Central memory CD8-positive, alpha-beta T cell (primary cell): ENCODE results near the gene JCAD.
A peak's percentile ranks its signal among the peaks of the same experiment; 100 is the strongest.
"Not testable (repeated sequence)": the region's sequence is repeated elsewhere in the genome, so short reads cannot be mapped to it uniquely, and the experiment has no call there.

Experiments used
- ATAC-seq: fragments of 150-1000 bp; cut with Tn5 transposase; replicated peaks from 2 replicates; pipeline ENCODE4 v1.10.0; 2022; ENCODE audit warnings: mild to moderate bottlenecking, moderate FRiP score, moderate number of reproducible peaks; ENCODE audit not compliant: poor library complexity, severe bottlenecking; ENCODE audit errors: extremely low read depth
- DNase-seq, 2 donors: peaks; one replicate each; pipeline ENCODE4 v3.0.0; 2021; ENCODE audit warnings: low spot score in 2 of 2
- H3K27ac Mint-ChIP-seq: one replicate; pipeline ENCODE4 v1.8.0; 2022; ENCODE audit warnings: low read depth, mild to moderate bottlenecking, moderate library complexity, mixed read lengths
- H3K27me3 Mint-ChIP-seq: one replicate; pipeline ENCODE4 v1.8.0; 2022; ENCODE audit warnings: mixed read lengths
- H3K36me3 Mint-ChIP-seq: one replicate; pipeline ENCODE4 v1.8.0; 2022; ENCODE audit warnings: mild to moderate bottlenecking, moderate library complexity, mixed read lengths; ENCODE audit not compliant: insufficient read depth
- H3K4me1 Mint-ChIP-seq: one replicate; pipeline ENCODE4 v1.8.0; 2022; ENCODE audit warnings: mixed read lengths
- H3K4me3 Mint-ChIP-seq: one replicate; pipeline ENCODE4 v1.8.0; 2022; ENCODE audit warnings: mild to moderate bottlenecking, moderate library complexity, mixed read lengths
- H3K9me3 Mint-ChIP-seq: one replicate; pipeline ENCODE4 v1.8.0; 2022; ENCODE audit warnings: mixed read lengths

Gene JCAD

GRCh38 chr10:30027057-30028005 is 32.1 kb downstream of the JCAD start:
- Mint-ChIP-seq H3K4me1 (peaks cover 32% of the 10 kb centered on the region), H3K27me3 (peaks cover 28% of the 10 kb centered on the region)
- peak; percentile 84 to 94 for DNase-seq

GRCh38 chr10:30026578-30026977 is 32.8 kb downstream of the JCAD start:
- no peak for DNase-seq
- H3K36me3 Mint-ChIP-seq, result peaks cover 8% of the 10 kb centered on the region
- no peaks in the 10 kb centered on the region for H3K9me3 Mint-ChIP-seq
- H3K4me3 Mint-ChIP-seq, result peak overlapping the region; percentile 68
- H3K27me3 Mint-ChIP-seq, result peaks cover 28% of the 10 kb centered on the region
- H3K4me1 Mint-ChIP-seq, result peaks cover 32% of the 10 kb centered on the region
- no peak for ATAC-seq
- H3K27ac Mint-ChIP-seq, result peak overlapping the region; percentile 92

More at GRCh38 chr10:30027057-30028005, 32.1 kb downstream of the JCAD start:
- peaks cover 8% of the 10 kb centered on the region for H3K36me3 Mint-ChIP-seq
- no peaks in the 10 kb centered on the region for H3K9me3 Mint-ChIP-seq
- peak overlapping the region; percentile 92 for H3K27ac Mint-ChIP-seq
- peak overlapping the region; percentile 68 for H3K4me3 Mint-ChIP-seq
- peak; percentile 92 for ATAC-seq

GRCh38 chr10:30026080-30026479 is 33.3 kb downstream of the JCAD start:
- DNase-seq, result no peak

GRCh38 chr10:30025428-30025827 is 34.0 kb downstream of the JCAD start:
- DNase-seq, H3K9me3 Mint-ChIP-seq, ATAC-seq, H3K36me3 Mint-ChIP-seq, H3K27ac Mint-ChIP-seq, H3K4me3 Mint-ChIP-seq: not testable (repeated sequence)
- peaks cover 28% of the 10 kb centered on the region for H3K27me3 Mint-ChIP-seq
- peaks cover 32% of the 10 kb centered on the region for H3K4me1 Mint-ChIP-seq

More at GRCh38 chr10:30026080-30026479, 33.3 kb downstream of the JCAD start:
- H3K36me3 Mint-ChIP-seq, result peaks cover 8% of the 10 kb centered on the region
- peaks cover 32% of the 10 kb centered on the region for H3K4me1 Mint-ChIP-seq
- H3K27ac Mint-ChIP-seq, result no peak overlapping the region
- no peak overlapping the region for H3K4me3 Mint-ChIP-seq
- H3K27me3 Mint-ChIP-seq, result peaks cover 28% of the 10 kb centered on the region
- no peak for ATAC-seq
- H3K9me3 Mint-ChIP-seq, result no peaks in the 10 kb centered on the region

GRCh38 chr10:30022590-30022989 is 36.8 kb downstream of the JCAD start:
- Mint-ChIP-seq H3K4me1 (peaks cover 15% of the 10 kb centered on the region), H3K27ac (no peak overlapping the region), H3K36me3 (peaks cover 7% of the 10 kb centered on the region), H3K27me3 (peaks cover 38% of the 10 kb centered on the region), H3K9me3 (no peaks in the 10 kb centered on the region), H3K4me3 (no peak overlapping the region)
- no peak for ATAC-seq
- DNase-seq, result no peak

- H3K9me3 Mint-ChIP-seq, result no peaks in the 10 kb centered on the region
- H3K27me3 Mint-ChIP-seq, result peaks cover 32% of the 10 kb centered on the region
- H3K4me1 Mint-ChIP-seq, result no peaks in the 10 kb centered on the region
Measured at GRCh38 chr10:30019468-30019867, 39.9 kb downstream of the JCAD start.

GRCh38 chr10:30018496-30018895 is 40.9 kb downstream of the JCAD start:
- Mint-ChIP-seq H3K4me1 (no peaks in the 10 kb centered on the region), H3K4me3 (no peak overlapping the region), H3K36me3 (peaks cover 2% of the 10 kb centered on the region), H3K9me3 (no peaks in the 10 kb centered on the region), H3K27ac (no peak overlapping the region), H3K27me3 (peaks cover 42% of the 10 kb centered on the region)
- ATAC-seq (no peak), DNase-seq (no peak)

More at GRCh38 chr10:30019468-30019867, 39.9 kb downstream of the JCAD start:
- no peak for DNase-seq
- Mint-ChIP-seq H3K36me3 (peaks cover 2% of the 10 kb centered on the region), H3K4me3 (no peak overlapping the region), H3K27ac (no peak overlapping the region)
- no peak for ATAC-seq

GRCh38 chr10:30017966-30018365 is 41.4 kb downstream of the JCAD start:
- H3K9me3 Mint-ChIP-seq, result no peaks in the 10 kb centered on the region
- no peaks in the 10 kb centered on the region for H3K4me1 Mint-ChIP-seq
- H3K27me3 Mint-ChIP-seq, result peaks cover 43% of the 10 kb centered on the region
- DNase-seq (no peak), ATAC-seq (no peak)
- H3K4me3 Mint-ChIP-seq, result no peak overlapping the region
- peaks cover 2% of the 10 kb centered on the region for H3K36me3 Mint-ChIP-seq
- H3K27ac Mint-ChIP-seq, result no peak overlapping the region

GRCh38 chr10:30017556-30017955 is 41.8 kb downstream of the JCAD start:
- no peak for DNase-seq
- H3K27ac Mint-ChIP-seq, result no peak overlapping the region
- no peaks in the 10 kb centered on the region for H3K4me1 Mint-ChIP-seq
- ATAC-seq, result no peak
- H3K4me3 Mint-ChIP-seq, result no peak overlapping the region
- H3K36me3 Mint-ChIP-seq, result peaks cover 2% of the 10 kb centered on the region
- no peaks in the 10 kb centered on the region for H3K9me3 Mint-ChIP-seq
- peaks cover 43% of the 10 kb centered on the region for H3K27me3 Mint-ChIP-seq

- Mint-ChIP-seq H3K27me3 (peaks cover 36% of the 10 kb centered on the region), H3K27ac (no peak overlapping the region), H3K4me3 (no peak overlapping the region), H3K9me3 (no peaks in the 10 kb centered on the region), H3K4me1 (no peaks in the 10 kb centered on the region), H3K36me3 (peaks cover 2% of the 10 kb centered on the region)
- ATAC-seq (no peak), DNase-seq (no peak)
Measured at GRCh38 chr10:30014511-30014910, 44.9 kb downstream of the JCAD start.

GRCh38 chr10:30013757-30014156 is 45.6 kb downstream of the JCAD start:
- no peak overlapping the region for H3K27ac Mint-ChIP-seq
- H3K9me3 Mint-ChIP-seq, result no peaks in the 10 kb centered on the region
- no peak for DNase-seq
- H3K4me3 Mint-ChIP-seq, result no peak overlapping the region
- ATAC-seq, result no peak
- peaks cover 2% of the 10 kb centered on the region for H3K36me3 Mint-ChIP-seq
- peaks cover 33% of the 10 kb centered on the region for H3K27me3 Mint-ChIP-seq
- H3K4me1 Mint-ChIP-seq, result no peaks in the 10 kb centered on the region

- no peaks in the 10 kb centered on the region for H3K4me1 Mint-ChIP-seq
- H3K27ac Mint-ChIP-seq, result no peak overlapping the region
- ATAC-seq, result no peak
- no peaks in the 10 kb centered on the region for H3K9me3 Mint-ChIP-seq
- H3K27me3 Mint-ChIP-seq, result peaks cover 33% of the 10 kb centered on the region
- H3K4me3 Mint-ChIP-seq, result no peak overlapping the region
- no peak for DNase-seq
- H3K36me3 Mint-ChIP-seq, result peaks cover 2% of the 10 kb centered on the region
Measured at GRCh38 chr10:30011956-30012647, 47.3 kb downstream of the JCAD start.
